MM.1S (cell line): ENCODE results near the gene GAA.
"Not testable (repeated sequence)": the region's sequence is repeated elsewhere in the genome, so short reads cannot be mapped to it uniquely, and the experiment has no call there.

Experiments used
- EZH2 ChIP-seq: fragments of 300-600 bp; sonication (generic); optimal IDR thresholded peaks from 2 replicates; pipeline ENCODE3; 2017; ENCODE audit warnings: low read depth, mild to moderate bottlenecking, antibody characterized with exemption, low read length, mixed read lengths
- EZH2phosphoT487 ChIP-seq: fragments of 300-600 bp; sonication (generic); IDR thresholded peaks from 2 replicates; pipeline ENCODE4 v1.6.1; 2018; ENCODE audit warnings: antibody characterized with exemption, low read length
- TF ChIP-seq, protein P1 (sequence below): fragments of 300-600 bp; sonication (generic); IDR thresholded peaks from 2 replicates; pipeline ENCODE4 v1.5.1; 2016; ENCODE audit warnings: antibody characterized with exemption, low read length, mixed read lengths

GRCh38 chr17:80090164-80090563, 11.2 kb upstream of the GAA start:
- TF ChIP-seq, protein P1, sequence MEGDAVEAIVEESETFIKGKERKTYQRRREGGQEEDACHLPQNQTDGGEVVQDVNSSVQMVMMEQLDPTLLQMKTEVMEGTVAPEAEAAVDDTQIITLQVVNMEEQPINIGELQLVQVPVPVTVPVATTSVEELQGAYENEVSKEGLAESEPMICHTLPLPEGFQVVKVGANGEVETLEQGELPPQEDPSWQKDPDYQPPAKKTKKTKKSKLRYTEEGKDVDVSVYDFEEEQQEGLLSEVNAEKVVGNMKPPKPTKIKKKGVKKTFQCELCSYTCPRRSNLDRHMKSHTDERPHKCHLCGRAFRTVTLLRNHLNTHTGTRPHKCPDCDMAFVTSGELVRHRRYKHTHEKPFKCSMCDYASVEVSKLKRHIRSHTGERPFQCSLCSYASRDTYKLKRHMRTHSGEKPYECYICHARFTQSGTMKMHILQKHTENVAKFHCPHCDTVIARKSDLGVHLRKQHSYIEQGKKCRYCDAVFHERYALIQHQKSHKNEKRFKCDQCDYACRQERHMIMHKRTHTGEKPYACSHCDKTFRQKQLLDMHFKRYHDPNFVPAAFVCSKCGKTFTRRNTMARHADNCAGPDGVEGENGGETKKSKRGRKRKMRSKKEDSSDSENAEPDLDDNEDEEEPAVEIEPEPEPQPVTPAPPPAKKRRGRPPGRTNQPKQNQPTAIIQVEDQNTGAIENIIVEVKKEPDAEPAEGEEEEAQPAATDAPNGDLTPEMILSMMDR = not testable (repeated sequence)
- not testable (repeated sequence) for TF ChIP-seq EZH2, EZH2phosphoT487
